ENCODE data around the gene RUBCNL.

The RUBCNL gene

GRCh38 chr13:46380242-46380641 is 6.8 kb downstream of the RUBCNL start:
- Histone ChIP-seq H3K9me3 (ENCODE audit: insufficient read depth, low read depth, low read length) (no peaks in the 10 kb centered on the region), H3K4me2 (ENCODE audit: low read depth, low read length, poor library complexity, severe bottlenecking) (peak overlapping the region; percentile 46), H3K9me2 (replicated peaks; ENCODE audit: low read depth, low read length) (no peaks in the 10 kb centered on the region), H3F3A (ENCODE audit: low read depth) (no peaks in the 10 kb centered on the region), H3K4me3 (ENCODE audit: low read length, poor library complexity, severe bottlenecking) (no peak overlapping the region), H3K4me1 (ENCODE audit: insufficient read depth, low read length, poor library complexity, severe bottlenecking) (peaks cover 56% of the 10 kb centered on the region), H3K9ac (ENCODE audit: low read depth, low read length, poor library complexity, severe bottlenecking) (no peak overlapping the region), H3K79me2 (ENCODE audit: insufficient read depth, low read length) (peaks cover 67% of the 10 kb centered on the region), H4K20me1 (ENCODE audit: insufficient read depth, low read length, poor library complexity, severe bottlenecking) (no peaks in the 10 kb centered on the region), H3K27me3 (ENCODE audit: insufficient read depth, low read length, poor library complexity, severe bottlenecking) (no peaks in the 10 kb centered on the region), H2AFZ (ENCODE audit: low read length) (no peak overlapping the region), H3K36me3 (ENCODE audit: insufficient read depth, low read length) (no peaks in the 10 kb centered on the region)
- no peak for TF ChIP-seq EZH2phosphoT487 (IDR thresholded peaks at IDR 0.05; ENCODE audit: borderline replicate concordance)
- TF ChIP-seq CTCF (conservative IDR thresholded peaks at IDR 0.05; ENCODE audit: low read length) = no peak

GRCh38 chr13:46379611-46380010 is 7.4 kb downstream of the RUBCNL start:
- Histone ChIP-seq H3K79me2 (ENCODE audit: insufficient read depth, low read length) (peaks cover 61% of the 10 kb centered on the region), H3K36me3 (ENCODE audit: insufficient read depth, low read length) (no peaks in the 10 kb centered on the region), H4K20me1 (ENCODE audit: insufficient read depth, low read length, poor library complexity, severe bottlenecking) (no peaks in the 10 kb centered on the region), H3K9ac (ENCODE audit: low read depth, low read length, poor library complexity, severe bottlenecking) (no peak overlapping the region), H2AFZ (ENCODE audit: low read length) (no peak overlapping the region), H3K27me3 (ENCODE audit: insufficient read depth, low read length, poor library complexity, severe bottlenecking) (no peaks in the 10 kb centered on the region), H3K4me3 (ENCODE audit: low read length, poor library complexity, severe bottlenecking) (no peak overlapping the region), H3F3A (ENCODE audit: low read depth) (no peaks in the 10 kb centered on the region), H3K4me1 (ENCODE audit: insufficient read depth, low read length, poor library complexity, severe bottlenecking) (peaks cover 54% of the 10 kb centered on the region), H3K4me2 (ENCODE audit: low read depth, low read length, poor library complexity, severe bottlenecking) (peak overlapping the region; percentile 46), H3K9me3 (ENCODE audit: insufficient read depth, low read depth, low read length) (no peaks in the 10 kb centered on the region), H3K9me2 (replicated peaks; ENCODE audit: low read depth, low read length) (no peaks in the 10 kb centered on the region)
- TF ChIP-seq CTCF (conservative IDR thresholded peaks at IDR 0.05; ENCODE audit: low read length) (no peak), EZH2phosphoT487 (IDR thresholded peaks at IDR 0.05; ENCODE audit: borderline replicate concordance) (no peak)

- no peak overlapping the region for H3K9ac ChIP-seq (ENCODE audit: low read depth, low read length, poor library complexity, severe bottlenecking)
- no peaks in the 10 kb centered on the region for H3K36me3 ChIP-seq (ENCODE audit: insufficient read depth, low read length)
- H3K27me3 ChIP-seq (ENCODE audit: insufficient read depth, low read length, poor library complexity, severe bottlenecking) = no peaks in the 10 kb centered on the region
- H3K79me2 ChIP-seq (ENCODE audit: insufficient read depth, low read length) = peaks cover 53% of the 10 kb centered on the region
- H3K4me2 ChIP-seq (ENCODE audit: low read depth, low read length, poor library complexity, severe bottlenecking) = no peak overlapping the region
- no peak overlapping the region for H3K4me3 ChIP-seq (ENCODE audit: low read length, poor library complexity, severe bottlenecking)
- H3F3A ChIP-seq (ENCODE audit: low read depth) = no peaks in the 10 kb centered on the region
- H2AFZ ChIP-seq (ENCODE audit: low read length) = no peak overlapping the region
- peaks cover 49% of the 10 kb centered on the region for H3K4me1 ChIP-seq (ENCODE audit: insufficient read depth, low read length, poor library complexity, severe bottlenecking)
- no peaks in the 10 kb centered on the region for H3K9me3 ChIP-seq (ENCODE audit: insufficient read depth, low read depth, low read length)
- H4K20me1 ChIP-seq (ENCODE audit: insufficient read depth, low read length, poor library complexity, severe bottlenecking) = no peaks in the 10 kb centered on the region
- H3K9me2 ChIP-seq (replicated peaks; ENCODE audit: low read depth, low read length) = no peaks in the 10 kb centered on the region
- TF ChIP-seq EZH2phosphoT487 (IDR thresholded peaks at IDR 0.05; ENCODE audit: borderline replicate concordance) (no peak), CTCF (conservative IDR thresholded peaks at IDR 0.05; ENCODE audit: low read length) (no peak)
Observed at GRCh38 chr13:46378411-46378810, 8.6 kb downstream of the RUBCNL start.

All from Loucy (cell line).